ENCODE data around the gene PLAAT3.

DNA sequence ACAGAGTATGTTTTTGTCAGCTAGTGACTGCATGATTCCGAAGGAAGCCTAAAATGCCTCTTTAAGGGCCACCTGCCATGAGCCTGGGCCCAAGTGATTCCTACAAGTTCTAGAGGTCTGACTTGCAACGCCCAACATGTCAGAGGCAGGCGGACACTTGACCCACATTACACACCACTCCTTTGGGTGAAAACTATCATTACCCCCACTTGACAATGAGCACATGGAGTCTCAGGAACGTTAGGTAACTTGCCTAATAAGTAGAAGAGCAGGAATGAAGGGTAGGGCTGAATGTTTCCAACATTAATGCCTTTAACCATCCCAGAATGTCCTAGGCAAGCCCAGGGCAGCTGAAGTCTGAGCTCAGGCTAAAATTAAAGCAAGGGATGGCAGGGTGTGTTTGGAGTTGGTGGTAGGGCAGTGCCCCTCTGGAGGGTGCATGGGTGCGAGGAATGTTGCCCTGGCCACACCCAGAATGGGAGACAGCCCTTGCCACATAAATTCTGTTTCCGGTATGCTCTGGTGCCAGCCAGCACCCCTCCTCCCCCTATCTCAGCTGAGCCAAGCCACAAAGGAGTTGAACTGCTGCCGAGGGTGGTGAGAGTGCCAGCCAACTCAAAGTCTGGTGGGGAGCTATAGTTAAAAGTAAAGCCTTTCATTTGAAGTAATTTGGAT lies 53.6 kb downstream of the PLAAT3 start:
- TF ChIP-seq EZH2 (IDR thresholded peaks at IDR 0.05), result no peak
- no peak for TF ChIP-seq FOXP2 (optimal IDR thresholded peaks at IDR 0.05; ENCODE audit: control extremely low read depth, extremely low read length, insufficient read depth)
- TF ChIP-seq POLR2AphosphoS5 (IDR thresholded peaks at IDR 0.05; ENCODE audit: borderline replicate concordance, low read depth, low read length), result no peak
